Esophagus muscularis mucosa (tissue), 4 donors: ENCODE data around the gene KCNE3. TPM values are rescaled to one million over a fixed set of nuclear protein-coding genes. Genes with fewer than 3 reads are reported as not detected.

ENCODE experiments used
- DNase-seq: peaks from one replicate; pipeline ENCODE4 v3.0.0-alpha.2; 2017; ENCODE audit errors: extremely low spot score
- H3K27ac ChIP-seq, 4 donors: fragments of 200-600 bp; sonication (generic); replicated peaks in 1 of 4; 1 replicate in 3 of 4; 2 replicates in 1 of 4; pipeline ENCODE4 v1.5.1; 2016 to 2019; ENCODE audit warnings: mild to moderate bottlenecking in 1 of 4
- H3K27me3 ChIP-seq, 4 donors: fragments of 200-600 bp; sonication (generic); one replicate each; pipeline versions ENCODE4 v1.5.1 to v1.6.0; 2016 to 2019
- H3K36me3 ChIP-seq, 4 donors: fragments of 200-600 bp; sonication (generic); one replicate each; pipeline ENCODE4 v1.5.1; 2016 to 2019
- H3K4me1 ChIP-seq, 4 donors: fragments of 200-600 bp; sonication (generic); one replicate each; pipeline ENCODE4 v1.5.1; 2016 to 2019
- H3K4me3 ChIP-seq, 4 donors: fragments of 200-600 bp; sonication (generic); 1 replicate in 2 of 4; 2 replicates in 2 of 4; pipeline ENCODE4 v1.5.1; 2016 to 2019; ENCODE audit warnings: mild to moderate bottlenecking in 4 of 4, moderate library complexity in 1 of 4
- H3K9me3 ChIP-seq, 4 donors: fragments of 200-600 bp; sonication (generic); 1 replicate in 3 of 4; 2 replicates in 1 of 4; pipeline ENCODE4 v1.5.1; 2016 to 2019
- EP300 ChIP-seq: sonication (generic); formaldehyde crosslinking; IDR thresholded peaks from one replicate; pipeline ENCODE4 v1.6.1; 2017; ENCODE audit warnings: antibody characterized with exemption
- POLR2A ChIP-seq: fragments of 450-650 bp; IDR thresholded peaks from one replicate; pipeline ENCODE4 v1.6.1; 2017; ENCODE audit warnings: antibody characterized with exemption, moderate library complexity, mild to moderate bottlenecking, low read depth
- POLR2AphosphoS5 ChIP-seq, 2 donors: sonication (generic); formaldehyde crosslinking; IDR thresholded peaks; one replicate each; pipeline ENCODE4 v1.6.1; 2017; ENCODE audit warnings: antibody characterized with exemption in 2 of 2
- WGBS: methylation state at CpG from one replicate; pipeline ENCODE4 v1.1.5; 2018; 5-methylcytosine and 5-hydroxymethylcytosine counted together
- intact Hi-C: fragments of 100-400 bp; cut with DNase I; formaldehyde crosslinking; loops from one replicate; pipeline ENCODE4 v1.15.1; 2023
- total RNA-seq, 4 donors: library from RNA; depleted of rRNA; stranded (reverse); fragments of >200 nt; gene quantifications; one replicate each; pipeline versions ENCODE4 v1.1.0 to v1.2.1, GENCODE V29; 2016
- TF ChIP-seq, protein P1 (sequence below), 3 experiments: fragments of 200-600 bp in 2 of 3; fragments of 450-650 bp in 1 of 3; sonication (generic) in 2 of 3; IDR thresholded peaks; one replicate each; pipeline ENCODE4 v1.5.1; 2017 to 2019; ENCODE audit warnings: antibody characterized with exemption in 3 of 3, mild to moderate bottlenecking in 2 of 3, moderate library complexity in 1 of 3

The KCNE3 gene, protein sequence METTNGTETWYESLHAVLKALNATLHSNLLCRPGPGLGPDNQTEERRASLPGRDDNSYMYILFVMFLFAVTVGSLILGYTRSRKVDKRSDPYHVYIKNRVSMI
- total RNA-seq: 1 to 10 TPM; 6.0 to 9.6 (median 6.8) TPM

DNA sequence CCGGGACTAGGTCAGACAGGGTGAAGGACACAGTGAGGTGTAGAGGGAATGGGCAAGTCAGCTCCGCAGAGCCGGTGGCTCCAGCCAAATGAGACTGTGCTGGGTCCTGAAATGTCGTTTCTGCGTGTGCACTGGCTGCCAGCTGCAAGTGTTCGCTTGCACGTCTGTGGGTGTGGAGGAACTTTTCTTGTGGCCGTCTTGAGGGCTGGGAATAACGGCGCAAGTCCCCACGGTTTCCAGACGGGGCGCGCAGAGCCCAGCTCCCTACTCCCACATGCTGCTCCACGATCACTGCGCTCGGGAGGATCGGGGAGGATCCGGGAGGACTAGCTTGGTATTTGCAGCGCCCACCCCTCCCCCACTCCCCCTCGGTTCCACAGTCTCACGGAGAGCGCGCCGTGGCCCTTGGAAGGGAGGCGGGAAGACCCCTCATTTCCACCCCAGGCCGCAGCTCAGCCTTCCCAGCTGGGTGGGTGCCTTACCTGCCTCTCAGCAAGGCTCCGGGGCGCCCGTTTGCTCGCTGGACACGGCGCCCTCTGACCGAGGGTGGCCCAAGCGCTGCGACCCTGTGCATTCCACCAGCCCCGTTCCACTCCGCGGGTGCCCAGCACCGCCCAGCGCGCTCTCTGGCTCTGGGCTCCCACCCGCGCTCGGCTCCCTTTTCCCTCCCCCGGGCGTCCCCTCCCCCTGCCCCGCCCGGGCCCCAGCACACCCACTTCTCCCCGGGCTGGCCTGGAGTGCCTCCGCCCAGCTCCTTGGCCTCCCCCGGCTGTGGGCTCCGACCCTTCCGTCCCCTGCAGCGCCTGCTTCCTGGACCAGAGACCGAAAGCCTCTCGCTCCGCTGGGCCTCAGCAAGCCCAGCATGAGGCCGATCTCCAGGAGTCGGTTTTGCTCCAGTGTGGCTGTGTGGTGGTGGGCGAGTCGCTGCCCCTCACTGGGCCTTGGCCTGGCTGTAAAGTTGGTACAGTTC lies at the start of gene KCNE3:
Gene KCNE3 (minus strand): TSS at position 634 of the 970 bp plus-strand sequence. CDS start 9,986 bp downstream, outside the sequence.
- no peaks in the 10 kb centered on the region for H3K9me3 ChIP-seq
- WGBS: 20% methylated on average over 16 of the region's 62 CpGs
- intact Hi-C loops: no loop called here
- TF ChIP-seq POLR2AphosphoS5 (IDR thresholded peaks at IDR 0.05) (no peak), EP300 (no peak), POLR2A (no peak)
- TF ChIP-seq, protein P1, sequence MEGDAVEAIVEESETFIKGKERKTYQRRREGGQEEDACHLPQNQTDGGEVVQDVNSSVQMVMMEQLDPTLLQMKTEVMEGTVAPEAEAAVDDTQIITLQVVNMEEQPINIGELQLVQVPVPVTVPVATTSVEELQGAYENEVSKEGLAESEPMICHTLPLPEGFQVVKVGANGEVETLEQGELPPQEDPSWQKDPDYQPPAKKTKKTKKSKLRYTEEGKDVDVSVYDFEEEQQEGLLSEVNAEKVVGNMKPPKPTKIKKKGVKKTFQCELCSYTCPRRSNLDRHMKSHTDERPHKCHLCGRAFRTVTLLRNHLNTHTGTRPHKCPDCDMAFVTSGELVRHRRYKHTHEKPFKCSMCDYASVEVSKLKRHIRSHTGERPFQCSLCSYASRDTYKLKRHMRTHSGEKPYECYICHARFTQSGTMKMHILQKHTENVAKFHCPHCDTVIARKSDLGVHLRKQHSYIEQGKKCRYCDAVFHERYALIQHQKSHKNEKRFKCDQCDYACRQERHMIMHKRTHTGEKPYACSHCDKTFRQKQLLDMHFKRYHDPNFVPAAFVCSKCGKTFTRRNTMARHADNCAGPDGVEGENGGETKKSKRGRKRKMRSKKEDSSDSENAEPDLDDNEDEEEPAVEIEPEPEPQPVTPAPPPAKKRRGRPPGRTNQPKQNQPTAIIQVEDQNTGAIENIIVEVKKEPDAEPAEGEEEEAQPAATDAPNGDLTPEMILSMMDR (IDR thresholded peaks at IDR 0.05): no peak
- peaks cover 0 to under 1% (median 0%) of the 10 kb centered on the region in 4 donors for H3K27me3 ChIP-seq
- peak within 1 kb of the TSS; percentile 37 to 57 (median 51) for H3K27ac ChIP-seq
- H3K4me3 ChIP-seq: peak within 1 kb of the TSS; percentile 61 to 65 (median 62)
- no peaks in the 10 kb centered on the region for H3K36me3 ChIP-seq
- H3K4me1 ChIP-seq: peaks cover 15 to 19% (median 18%) of the 10 kb centered on the region in 4 donors
- DNase-seq: no peak

GRCh38 chr11:74507582-74507981 lies 40.2 kb upstream of the KCNE3 start:
- WGBS: 82% methylated on average over 2 of the region's 2 CpGs
- TF ChIP-seq POLR2A (no peak), POLR2AphosphoS5 (IDR thresholded peaks at IDR 0.05) (no peak)
- TF ChIP-seq, protein P1 (IDR thresholded peaks at IDR 0.05): no peak

DNA sequence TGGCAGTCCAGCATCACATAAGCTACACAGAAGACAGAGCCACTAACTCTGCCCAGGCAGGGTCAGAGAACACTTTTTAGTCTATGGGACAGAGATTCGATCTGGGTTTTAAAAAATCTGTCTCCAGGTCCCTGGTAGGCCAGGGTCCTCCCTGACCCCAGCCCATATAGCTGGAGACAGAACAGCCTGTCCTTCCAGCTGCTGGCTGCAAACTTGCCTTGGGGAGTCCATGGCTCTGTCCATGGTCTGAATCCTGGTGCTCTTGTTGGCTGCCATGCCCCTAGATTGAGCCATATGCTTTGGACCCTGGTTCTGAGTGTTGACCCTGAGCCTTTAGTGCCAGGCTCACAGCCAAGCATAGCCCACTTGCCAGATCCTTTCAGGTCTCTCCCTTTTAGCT lies 39.5 kb upstream of the KCNE3 start:
- H3K27me3 ChIP-seq: no peaks in the 10 kb centered on the region
- H3K4me1 ChIP-seq: no peaks in the 10 kb centered on the region
- H3K4me3 ChIP-seq: no peak overlapping the region
- H3K36me3 ChIP-seq: no peaks in the 10 kb centered on the region
- H3K27ac ChIP-seq: no peak overlapping the region
- TF ChIP-seq, protein P1 (IDR thresholded peaks at IDR 0.05): no peak
- TF ChIP-seq POLR2AphosphoS5 (IDR thresholded peaks at IDR 0.05): no peak
- TF ChIP-seq EP300: no peak
- no peak for TF ChIP-seq POLR2A
- intact Hi-C loops: no loop called here
- no peak for DNase-seq
- peaks cover 0 to 5% (median 0%) of the 10 kb centered on the region in 4 donors for H3K9me3 ChIP-seq
- 83% methylated on average over 1 of the region's 1 CpG for WGBS

More at GRCh38 chr11:74507582-74507981, 40.2 kb upstream of the KCNE3 start:
- Histone ChIP-seq H3K36me3 (no peaks in the 10 kb centered on the region), H3K9me3 (peaks cover 0 to 1% (median 0%) of the 10 kb centered on the region in 4 donors), H3K27me3 (no peaks in the 10 kb centered on the region), H3K4me1 (no peaks in the 10 kb centered on the region), H3K27ac (no peak overlapping the region), H3K4me3 (no peak overlapping the region)
- intact Hi-C loops: no loop called here
- no peak for DNase-seq

DNA sequence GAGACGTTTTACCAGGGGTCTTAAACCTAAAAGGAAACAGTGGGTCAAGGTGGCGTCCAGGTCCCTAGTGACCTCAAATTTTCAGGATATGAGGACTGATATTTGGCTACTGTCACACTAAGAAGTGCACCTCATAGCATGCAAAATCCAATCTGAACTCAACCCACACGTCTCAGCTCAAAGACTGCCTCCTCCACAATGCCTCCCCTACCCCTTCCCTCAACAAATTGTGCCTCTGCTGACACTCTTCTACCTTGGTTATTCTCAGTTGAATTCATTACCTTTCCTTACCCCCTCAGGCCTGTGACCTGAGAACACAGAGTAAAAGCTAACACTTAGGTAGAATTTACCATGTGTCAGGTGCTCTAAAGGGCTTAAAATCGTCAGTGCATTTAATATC lies 38.6 kb upstream of the KCNE3 start:
- no peak overlapping the region for H3K4me3 ChIP-seq
- no peak overlapping the region for H3K27ac ChIP-seq
- no peaks in the 10 kb centered on the region for H3K27me3 ChIP-seq
- intact Hi-C loops: no loop called here
- no peaks in the 10 kb centered on the region for H3K4me1 ChIP-seq
- H3K9me3 ChIP-seq: peaks cover 0 to 5% (median 0%) of the 10 kb centered on the region in 4 donors
- no peaks in the 10 kb centered on the region for H3K36me3 ChIP-seq
- TF ChIP-seq EP300 (no peak), POLR2AphosphoS5 (IDR thresholded peaks at IDR 0.05) (no peak), POLR2A (no peak)
- TF ChIP-seq, protein P1 (IDR thresholded peaks at IDR 0.05): no peak
- DNase-seq: no peak
- 91% methylated on average over 4 of the region's 4 CpGs for WGBS
